Measurements from ENCODE around the gene RAB11B.
A peak's percentile ranks its signal among the peaks of the same experiment; 100 is the strongest.
"Not testable (repeated sequence)": the region's sequence is repeated elsewhere in the genome, so short reads cannot be mapped to it uniquely, and the experiment has no call there.

Gene RAB11B

GRCh38 chr19:8421484-8422461 is 31.6 kb downstream of the RAB11B start:
- Mint-ChIP-seq H3K4me3 (no peak overlapping the region), H3K27ac (no peak overlapping the region), H3K9me3 (no peaks in the 10 kb centered on the region), H3K36me3 (ENCODE audit: low read depth) (peaks cover 4% of the 10 kb centered on the region), H3K27me3 (ENCODE audit: low read depth) (no peaks in the 10 kb centered on the region), H3K4me1 (peaks cover 5% of the 10 kb centered on the region)
- TF ChIP-seq CTCF (IDR thresholded peaks at IDR 0.05; ENCODE audit: unreplicated experiment in 3 of 3), result no peak

- Mint-ChIP-seq H3K27ac (peak overlapping the region in 1 of 3 experiments; percentile 55), H3K9me3 (no peaks in the 10 kb centered on the region), H3K4me1 (no peaks in the 10 kb centered on the region), H3K27me3 (ENCODE audit: low read depth) (no peaks in the 10 kb centered on the region), H3K36me3 (ENCODE audit: low read depth) (peaks cover 8% of the 10 kb centered on the region), H3K4me3 (no peak overlapping the region)
- TF ChIP-seq CTCF (IDR thresholded peaks at IDR 0.05; ENCODE audit: unreplicated experiment in 3 of 3), result no peak
Measured at GRCh38 chr19:8423817-8424223, 33.7 kb downstream of the RAB11B start.

GRCh38 chr19:8425331-8425730 is 35.2 kb downstream of the RAB11B start:
- H3K9me3 Mint-ChIP-seq; H3K4me3 Mint-ChIP-seq; H3K36me3 Mint-ChIP-seq (ENCODE audit: low read depth); H3K4me1 Mint-ChIP-seq; H3K27ac Mint-ChIP-seq; H3K27me3 Mint-ChIP-seq (ENCODE audit: low read depth): not testable (repeated sequence)

- no peak for TF ChIP-seq CTCF (IDR thresholded peaks at IDR 0.05; ENCODE audit: unreplicated experiment in 3 of 3)
- Mint-ChIP-seq H3K4me3 (no peak overlapping the region), H3K27ac (no peak overlapping the region), H3K36me3 (ENCODE audit: low read depth) (peaks cover 8% of the 10 kb centered on the region), H3K9me3 (no peaks in the 10 kb centered on the region), H3K27me3 (ENCODE audit: low read depth) (no peaks in the 10 kb centered on the region), H3K4me1 (no peaks in the 10 kb centered on the region)
Measured at GRCh38 chr19:8426283-8426682, 36.1 kb downstream of the RAB11B start.

- H3K27ac Mint-ChIP-seq, result no peak overlapping the region
- no peaks in the 10 kb centered on the region for H3K27me3 Mint-ChIP-seq (ENCODE audit: low read depth)
- H3K4me1 Mint-ChIP-seq, result no peaks in the 10 kb centered on the region
- no peaks in the 10 kb centered on the region for H3K9me3 Mint-ChIP-seq
- no peak overlapping the region for H3K4me3 Mint-ChIP-seq
- TF ChIP-seq CTCF (IDR thresholded peaks at IDR 0.05; ENCODE audit: unreplicated experiment in 3 of 3), result no peak
- H3K36me3 Mint-ChIP-seq (ENCODE audit: low read depth), result peaks cover 8% of the 10 kb centered on the region
Measured at GRCh38 chr19:8429044-8429443, 38.9 kb downstream of the RAB11B start.

GRCh38 chr19:8429826-8430225 is 39.7 kb downstream of the RAB11B start:
- H3K27ac Mint-ChIP-seq, result no peak overlapping the region
- no peaks in the 10 kb centered on the region for H3K4me1 Mint-ChIP-seq
- H3K27me3 Mint-ChIP-seq (ENCODE audit: low read depth), result no peaks in the 10 kb centered on the region
- peaks cover 8% of the 10 kb centered on the region for H3K36me3 Mint-ChIP-seq (ENCODE audit: low read depth)
- no peak overlapping the region for H3K4me3 Mint-ChIP-seq
- TF ChIP-seq CTCF (IDR thresholded peaks at IDR 0.05; ENCODE audit: unreplicated experiment in 3 of 3), result no peak
- H3K9me3 Mint-ChIP-seq, result no peaks in the 10 kb centered on the region
